DND-41 (cell line): ENCODE data around the gene TEX54.
"Not testable (repeated sequence)": the region's sequence is repeated elsewhere in the genome, so short reads cannot be mapped to it uniquely, and the experiment has no call there.

Experiments
- ATAC-seq: fragments of 200-7000 bp; cut with Tn5 transposase; 3 replicates; pipeline ENCODE4 v1.9.1; 2021; ENCODE audit warnings: low read depth; ENCODE audit not compliant: insufficient read depth
- DNase-seq: peaks from one replicate; pipeline ENCODE4 v3.0.0-alpha.2; 2020
- H2AFZ ChIP-seq: 2 replicates; pipeline ENCODE4 v1.6.0; 2012; ENCODE audit warnings: low read depth, low read length
- H3K27ac ChIP-seq: 2 replicates; pipeline ENCODE4 v1.5.1; 2012; ENCODE audit warnings: low read length, inconsistent platforms
- H3K27me3 ChIP-seq: fragments of 200-600 bp; sonication (generic); 2 replicates; pipeline ENCODE4 v1.6.0; 2012; ENCODE audit warnings: low read length, mild to moderate bottlenecking, inconsistent platforms; ENCODE audit not compliant: insufficient read depth, poor library complexity
- H3K36me3 ChIP-seq: 2 replicates; pipeline ENCODE4 v1.5.1; 2012; ENCODE audit warnings: low read length, inconsistent platforms; ENCODE audit not compliant: insufficient read depth
- H3K4me1 ChIP-seq: 2 replicates; pipeline ENCODE4 v1.5.1; 2012; ENCODE audit warnings: mild to moderate bottlenecking, low read length; ENCODE audit not compliant: insufficient read depth
- H3K4me2 ChIP-seq: 2 replicates; pipeline ENCODE4 v1.6.0; 2012; ENCODE audit warnings: mild to moderate bottlenecking, moderate library complexity, low read length, inconsistent platforms; ENCODE audit not compliant: insufficient read depth
- H3K4me3 ChIP-seq, 2 experiments: fragments of 200-600 bp in 1 of 2; shearing (Covaris generic) in 1 of 2; 2 replicates each; pipeline ENCODE4 v1.5.1; 2012 to 2016; ENCODE audit warnings: inconsistent platforms in 2 of 2, low read length in 2 of 2, mild to moderate bottlenecking in 2 of 2, low read depth in 1 of 2, moderate library complexity in 1 of 2
- H3K79me2 ChIP-seq: 2 replicates; pipeline ENCODE4 v1.6.0; 2012; ENCODE audit warnings: low read length, inconsistent platforms; ENCODE audit not compliant: insufficient read depth
- H3K9ac ChIP-seq: 2 replicates; pipeline ENCODE4 v1.6.0; 2012; ENCODE audit warnings: low read depth, mild to moderate bottlenecking, inconsistent platforms, low read length, moderate library complexity
- H3K9me3 ChIP-seq: 2 replicates; pipeline ENCODE4 v1.5.1; 2012; ENCODE audit warnings: low read length, moderate library complexity, mild to moderate bottlenecking, inconsistent platforms; ENCODE audit not compliant: insufficient read depth, severe bottlenecking
- H4K20me1 ChIP-seq: 2 replicates; pipeline ENCODE4 v1.6.0; 2012; ENCODE audit warnings: low read length; ENCODE audit not compliant: insufficient read depth
- CTCF ChIP-seq: IDR thresholded peaks from 2 replicates; pipeline ENCODE4 v1.5.1; 2012; ENCODE audit warnings: borderline replicate concordance, low read length, moderate library complexity, mild to moderate bottlenecking; ENCODE audit not compliant: poor library complexity, severe bottlenecking; ENCODE audit errors: extremely low read depth
- EZH2 ChIP-seq: IDR thresholded peaks from 3 replicates; pipeline ENCODE4 v1.6.1; 2012; ENCODE audit warnings: borderline replicate concordance, low read depth, mild to moderate bottlenecking, moderate library complexity, low read length, inconsistent platforms; ENCODE audit not compliant: severe bottlenecking

Gene TEX54

GRCh38 chr11:62844154-62844553 lies 11.5 kb upstream of the TEX54 start:
- Histone ChIP-seq H3K27ac (no peak overlapping the region), H4K20me1 (no peaks in the 10 kb centered on the region), H3K9ac (no peak overlapping the region), H3K36me3 (no peaks in the 10 kb centered on the region), H3K27me3 (no peaks in the 10 kb centered on the region), H3K9me3 (no peaks in the 10 kb centered on the region), H3K4me3 (no peak overlapping the region), H3K4me1 (peaks cover 24% of the 10 kb centered on the region), H3K4me2 (no peak overlapping the region), H3K79me2 (peaks cover 3% of the 10 kb centered on the region), H2AFZ (no peak overlapping the region)
- no peak for DNase-seq
- ATAC-seq, result no peak
- TF ChIP-seq EZH2, result no peak
- TF ChIP-seq CTCF, result no peak

GRCh38 chr11:62843466-62843865 lies 10.8 kb upstream of the TEX54 start:
- no peaks in the 10 kb centered on the region for H3K27me3 ChIP-seq
- DNase-seq (no peak), ATAC-seq (no peak)
- no peaks in the 10 kb centered on the region for H3K36me3 ChIP-seq
- no peak overlapping the region for H2AFZ ChIP-seq
- H3K4me2 ChIP-seq, result no peak overlapping the region
- H3K9me3 ChIP-seq, result no peaks in the 10 kb centered on the region
- H3K79me2 ChIP-seq, result peaks cover 10% of the 10 kb centered on the region
- H3K27ac ChIP-seq, result 0 out of 2 replicates have a peak overlapping the region, but pooled peaks have one; percentile 31
- H3K4me1 ChIP-seq, result peaks cover 26% of the 10 kb centered on the region
- no peak overlapping the region for H3K4me3 ChIP-seq
- TF ChIP-seq EZH2, result no peak
- TF ChIP-seq CTCF, result no peak
- no peaks in the 10 kb centered on the region for H4K20me1 ChIP-seq
- no peak overlapping the region; the same call in 1 of the 2 replicates for H3K9ac ChIP-seq

GRCh38 chr11:62842891-62843290 lies 10.2 kb upstream of the TEX54 start:
- H3K4me2 ChIP-seq, result peak overlapping the region; percentile 77
- H4K20me1 ChIP-seq, H3K9me3 ChIP-seq, DNase-seq, H3K36me3 ChIP-seq, H3K27me3 ChIP-seq, ATAC-seq: not testable (repeated sequence)
- H3K4me1 ChIP-seq, result peaks cover 32% of the 10 kb centered on the region
- H3K79me2 ChIP-seq, result peaks cover 15% of the 10 kb centered on the region
- H3K9ac ChIP-seq, result peak overlapping the region; percentile 74
- peak overlapping the region in 1 of 2 experiments; percentile 59; a peak in 2 of 4 replicates for H3K4me3 ChIP-seq
- H2AFZ ChIP-seq, result peak overlapping the region; percentile 78
- H3K27ac ChIP-seq, result peak overlapping the region; percentile 94

GRCh38 chr11:62842171-62842741 lies 9.6 kb upstream of the TEX54 start:
- TF ChIP-seq CTCF (no peak), EZH2 (no peak)
- ATAC-seq, result no peak
- peak overlapping the region; percentile 94 for H3K27ac ChIP-seq

More at GRCh38 chr11:62842171-62842741, 9.6 kb upstream of the TEX54 start:
- no peaks in the 10 kb centered on the region for H3K9me3 ChIP-seq
- H3K9ac ChIP-seq, result peak overlapping the region; percentile 74
- H3K4me2 ChIP-seq, result peak overlapping the region; percentile 77
- H4K20me1 ChIP-seq, result no peaks in the 10 kb centered on the region
- H3K79me2 ChIP-seq, result peaks cover 21% of the 10 kb centered on the region
- H3K4me1 ChIP-seq, result peaks cover 38% of the 10 kb centered on the region
- H3K4me3 ChIP-seq, result peak overlapping the region; percentile 40 to 59; a peak in 3 of 4 replicates
- peaks cover 8% of the 10 kb centered on the region for H3K36me3 ChIP-seq
- no peaks in the 10 kb centered on the region for H3K27me3 ChIP-seq
- peak; percentile 71 for DNase-seq
- H2AFZ ChIP-seq, result peak overlapping the region; percentile 78
